ENCODE results near the gene YIPF3. TPM values are rescaled to one million over a fixed set of nuclear protein-coding genes. Genes with fewer than 3 reads are reported as not detected.
"Not testable (repeated sequence)": the region's sequence is repeated elsewhere in the genome, so short reads cannot be mapped to it uniquely, and the experiment has no call there.

Gene YIPF3
- total RNA-seq, 1 experiment from 2014 or later = 161 TPM

GRCh38 chr6:43493230-43493629 lies 23.5 kb downstream of the YIPF3 start:
- no peak for DNase-seq (ENCODE audit: low read depth)

DNA sequence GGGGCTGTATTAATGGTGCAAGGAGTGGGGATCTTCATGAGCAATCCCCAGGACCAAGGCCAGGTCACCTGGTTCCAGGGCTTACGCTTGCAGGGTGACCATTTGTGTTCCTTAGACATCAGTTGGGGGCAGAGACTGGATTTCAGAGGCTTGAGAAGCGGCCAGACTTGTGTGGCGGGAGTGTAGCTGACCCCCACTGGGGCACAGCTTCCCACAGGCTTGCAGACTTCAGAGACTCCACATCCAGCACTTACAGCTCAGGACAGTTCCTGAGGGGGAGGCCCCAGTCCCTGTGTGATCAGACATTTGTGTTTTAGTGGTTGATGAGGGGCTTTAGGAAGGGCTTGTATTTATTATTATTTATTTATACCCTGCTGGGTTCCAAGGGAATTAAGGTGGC lies 24.1 kb downstream of the YIPF3 start:
- DNase-seq (ENCODE audit: low read depth) = peak; percentile 77

- DNase-seq (ENCODE audit: low read depth) = peak; percentile 94
Observed at GRCh38 chr6:43491750-43492661, 24.7 kb downstream of the YIPF3 start.

DNA sequence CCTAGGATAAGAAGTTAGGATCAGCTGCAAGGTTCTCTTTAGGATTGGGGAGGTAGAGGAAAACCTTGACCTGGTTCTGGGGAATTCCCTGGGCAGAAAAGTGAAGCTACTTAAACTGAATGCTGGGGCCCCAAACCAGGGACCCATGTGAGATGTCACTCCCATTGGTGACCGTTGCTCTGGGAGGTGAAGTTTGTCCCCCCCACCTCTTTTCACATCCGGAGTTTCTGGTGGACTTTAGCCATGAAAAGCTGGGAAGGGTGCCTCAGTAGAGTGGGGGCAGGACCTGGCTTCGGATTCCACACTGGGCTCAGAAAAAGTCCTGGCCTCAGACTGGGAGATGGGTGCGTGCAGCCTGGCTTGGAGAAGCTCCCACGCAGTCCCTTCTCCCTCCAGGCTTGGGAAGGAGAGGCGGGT lies 26.2 kb downstream of the YIPF3 start:
- DNase-seq (ENCODE audit: low read depth) = no peak

GRCh38 chr6:43489277-43490072 lies 27.3 kb downstream of the YIPF3 start:
- DNase-seq (ENCODE audit: low read depth) = no peak

DNA sequence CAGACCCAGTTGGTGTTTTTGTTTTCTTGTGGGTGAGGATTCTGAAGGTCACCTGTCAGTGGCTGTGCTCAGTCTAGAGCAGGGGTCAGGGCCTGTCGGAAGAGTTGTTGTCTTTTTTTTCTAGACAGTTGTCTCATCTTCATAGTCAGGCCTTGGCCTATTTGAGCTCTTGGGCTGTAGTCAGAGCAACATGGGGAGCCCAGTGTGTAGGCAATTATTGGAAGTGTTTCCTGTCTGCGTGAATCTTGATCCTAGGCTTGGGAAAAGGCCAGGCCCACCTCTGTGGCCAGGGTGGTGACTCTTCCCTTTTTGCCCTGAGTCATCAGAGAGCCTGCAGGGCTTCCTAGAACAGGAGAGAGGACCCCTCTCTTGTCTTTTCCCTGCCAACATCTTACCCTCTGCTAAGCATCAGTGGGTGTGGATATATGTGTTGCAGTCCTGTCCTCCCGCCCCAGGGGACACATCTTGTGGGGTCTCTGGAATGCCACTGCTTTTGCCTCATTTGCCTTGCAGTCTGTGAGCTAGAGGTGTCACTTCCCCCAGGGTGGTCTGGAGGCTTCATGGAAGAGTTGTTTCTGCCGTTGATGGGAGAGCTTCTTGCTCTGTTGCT lies 28.0 kb downstream of the YIPF3 start:
- peak; percentile 55 for DNase-seq (ENCODE audit: low read depth)

DNA sequence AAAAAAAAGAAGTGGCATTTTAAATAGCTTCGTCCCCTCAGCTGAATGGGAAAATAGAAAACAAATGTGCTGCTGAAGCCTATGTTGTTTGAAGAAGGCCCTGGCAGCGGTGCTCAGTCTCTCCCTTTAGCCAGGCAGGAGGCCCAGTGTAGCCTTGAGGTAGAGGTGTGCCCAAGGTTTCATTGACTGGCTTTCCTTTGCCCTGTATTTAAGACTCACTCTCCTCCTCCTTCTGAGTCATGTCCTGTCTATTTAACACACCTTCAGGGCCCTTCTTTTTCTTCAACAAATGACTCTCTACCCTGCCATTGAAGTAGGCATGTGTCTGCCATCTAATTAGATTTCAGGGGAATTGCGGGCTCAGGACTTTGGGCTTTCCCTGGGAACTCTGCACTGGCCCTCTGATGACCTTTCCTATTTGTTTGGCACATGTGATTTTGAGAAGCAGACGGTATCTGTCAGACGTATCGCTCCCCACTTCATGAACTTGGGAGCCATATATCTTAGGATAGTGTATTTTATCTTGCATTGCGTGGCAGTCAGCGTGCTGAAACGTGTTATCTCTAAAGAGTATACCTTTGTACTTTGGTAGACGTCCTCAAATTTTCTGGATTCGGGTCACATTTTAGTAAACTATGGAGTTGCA lies 35.0 kb downstream of the YIPF3 start:
- no peak for DNase-seq (ENCODE audit: low read depth)

DNA sequence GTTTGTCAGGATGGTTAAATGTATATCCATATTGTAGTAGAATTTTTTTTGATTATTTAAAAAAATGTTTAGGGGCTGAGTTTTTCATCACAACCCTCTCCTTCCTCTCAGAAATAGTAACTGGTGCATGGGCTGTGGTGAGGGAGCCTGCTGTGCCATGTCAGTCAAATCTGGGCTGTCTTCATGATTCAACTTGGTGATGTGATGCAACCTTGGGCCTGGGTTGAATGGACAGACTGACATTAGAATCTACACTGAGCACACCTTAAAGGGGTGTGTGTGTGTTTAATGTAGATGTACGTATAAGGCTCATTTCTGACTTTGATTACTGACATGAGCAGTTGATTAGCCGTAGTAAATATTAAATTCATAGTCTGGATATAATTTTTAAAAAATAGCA lies 35.7 kb downstream of the YIPF3 start:
- DNase-seq (ENCODE audit: low read depth) = peak; percentile 50

DNA sequence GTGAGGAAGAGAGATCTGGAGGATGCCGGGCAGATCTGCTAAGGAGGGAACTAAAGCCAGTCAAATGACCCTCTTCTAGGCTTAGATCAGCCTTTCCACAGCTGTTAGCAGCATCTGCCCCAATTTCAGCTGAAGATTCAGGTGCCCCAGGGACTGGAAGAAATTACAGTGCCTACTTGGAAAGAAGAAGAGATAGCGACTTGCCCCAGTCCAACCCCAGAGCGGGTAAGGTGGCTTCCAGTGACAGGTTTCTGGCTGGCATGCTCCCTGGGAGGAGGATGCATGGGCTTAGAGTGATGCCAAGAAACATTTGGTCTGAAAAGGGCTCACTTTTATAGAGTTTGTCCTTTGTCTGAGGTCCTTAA lies 38.7 kb downstream of the YIPF3 start:
- DNase-seq (ENCODE audit: low read depth) = no peak

DNA sequence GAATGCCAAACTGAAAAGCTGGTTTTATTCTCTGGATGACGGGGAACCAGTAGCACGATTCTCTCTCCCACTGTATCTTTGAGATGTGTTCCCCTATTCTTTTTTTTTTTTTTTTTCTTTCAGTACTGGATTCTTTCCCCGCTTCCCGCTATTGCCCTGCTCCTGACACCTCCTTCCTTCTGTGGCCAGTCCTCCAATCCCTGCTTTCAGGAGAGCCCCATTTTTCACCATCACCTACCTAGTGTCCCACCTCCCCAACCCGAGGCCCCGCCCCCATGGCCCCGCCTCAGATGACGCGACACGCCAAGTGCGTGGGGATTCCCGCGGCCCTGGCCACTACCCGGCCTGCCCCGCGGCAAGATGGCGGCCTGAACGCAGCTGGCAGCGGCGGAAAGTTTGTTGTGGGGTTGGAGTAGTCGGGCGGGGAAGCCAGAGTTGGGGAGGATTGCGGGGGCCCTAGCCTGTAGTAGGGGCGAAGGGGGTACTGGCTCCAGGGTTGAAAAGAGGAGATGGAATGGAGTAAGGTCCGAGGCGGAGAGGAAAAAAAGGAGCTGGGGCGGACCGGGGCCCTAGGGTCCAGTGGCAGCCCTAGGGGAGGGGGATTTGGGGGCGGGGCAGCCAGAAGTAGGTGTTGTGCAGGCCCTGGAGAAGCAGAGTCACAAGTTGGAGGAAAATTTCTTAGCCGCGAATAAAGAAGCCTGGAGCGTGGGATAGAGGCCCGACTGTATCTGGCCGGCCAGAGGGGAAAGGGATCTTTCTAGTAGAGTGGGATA lies 39.3 kb downstream of the YIPF3 start, which contains the start of gene TJAP1:
TJAP1 (plus strand) TSS at position 336 of the 773 bp plus-strand sequence. CDS start 21,432 bp downstream, outside the sequence.
- peak; percentile 76 for DNase-seq (ENCODE audit: low read depth)

GRCh38 chr6:43476746-43477145 lies 40.0 kb downstream of the YIPF3 start:
- DNase-seq (ENCODE audit: low read depth) = no peak

- DNase-seq (ENCODE audit: low read depth) = no peak
Observed at GRCh38 chr6:43475516-43475915, 41.2 kb downstream of the YIPF3 start.

DNA sequence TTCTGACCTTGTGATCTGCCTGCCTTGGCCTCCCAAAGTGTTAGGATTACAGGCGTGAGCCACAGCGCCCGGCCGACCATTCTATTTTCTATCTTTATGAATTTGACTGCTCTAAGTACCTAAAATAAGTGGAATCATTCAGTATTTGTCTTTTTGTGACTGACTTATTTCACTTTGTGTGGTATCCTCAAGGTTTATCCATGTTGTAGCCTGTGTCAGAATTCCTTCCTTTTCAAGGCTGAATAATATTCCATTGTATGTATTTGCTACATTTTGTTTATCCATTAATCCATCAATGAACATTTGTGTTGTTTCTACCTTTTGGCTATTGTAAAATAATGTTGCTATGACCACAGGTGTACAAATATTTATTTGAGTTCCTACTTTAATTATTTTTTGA lies 44.2 kb downstream of the YIPF3 start:
- no peak for DNase-seq (ENCODE audit: low read depth)

- DNase-seq (ENCODE audit: low read depth) = no peak
Observed at GRCh38 chr6:43471399-43471798, 45.3 kb downstream of the YIPF3 start.

- DNase-seq (ENCODE audit: low read depth) = no peak
Observed at GRCh38 chr6:43469947-43470346, 46.8 kb downstream of the YIPF3 start.

- no peak for DNase-seq (ENCODE audit: low read depth)
Observed at GRCh38 chr6:43468748-43469681, 47.7 kb downstream of the YIPF3 start.

DNA sequence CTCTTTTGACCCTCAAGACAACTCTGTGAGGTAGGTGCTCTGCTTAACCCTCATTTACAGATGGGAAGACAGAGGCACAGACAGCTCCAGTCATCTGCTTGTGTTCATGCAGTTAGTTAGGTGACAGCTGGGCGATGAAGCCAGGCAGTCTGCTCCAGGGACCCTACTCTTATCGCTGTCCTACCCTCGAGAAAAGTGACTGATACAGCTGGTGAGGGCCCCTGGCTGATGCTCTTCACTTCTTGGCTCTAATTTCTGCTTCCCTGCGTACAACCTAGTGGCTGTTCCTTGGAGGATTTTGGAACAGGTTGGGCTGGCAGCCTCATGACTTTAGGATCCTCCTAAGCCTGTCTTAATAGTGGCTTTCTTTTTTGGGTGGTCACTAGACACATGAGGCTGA lies 48.5 kb downstream of the YIPF3 start:
- no peak for DNase-seq (ENCODE audit: low read depth)

DNA sequence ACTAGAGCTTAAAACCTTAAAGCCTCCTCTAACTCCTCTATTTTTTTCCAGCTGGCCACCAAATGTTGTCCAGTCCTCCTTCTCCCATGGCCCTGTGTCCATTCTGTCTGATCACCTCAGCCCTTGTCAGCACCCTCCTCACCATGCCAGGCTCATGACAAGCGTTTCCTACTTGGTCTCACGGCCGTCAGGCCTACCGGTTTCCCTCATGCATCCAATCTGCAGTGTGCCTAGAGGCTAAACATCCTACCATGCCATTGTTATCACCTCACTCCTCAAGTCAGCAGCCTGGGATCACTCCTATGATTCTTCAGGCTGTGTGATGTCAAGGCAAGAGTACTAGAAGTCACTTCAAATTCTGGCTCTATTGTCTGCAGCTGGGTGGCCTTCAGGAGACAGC lies 49.0 kb downstream of the YIPF3 start:
- no peak for DNase-seq (ENCODE audit: low read depth)

- not testable (repeated sequence) for DNase-seq (ENCODE audit: low read depth)
Observed at GRCh38 chr6:43467265-43467664, 49.5 kb downstream of the YIPF3 start.

DNA sequence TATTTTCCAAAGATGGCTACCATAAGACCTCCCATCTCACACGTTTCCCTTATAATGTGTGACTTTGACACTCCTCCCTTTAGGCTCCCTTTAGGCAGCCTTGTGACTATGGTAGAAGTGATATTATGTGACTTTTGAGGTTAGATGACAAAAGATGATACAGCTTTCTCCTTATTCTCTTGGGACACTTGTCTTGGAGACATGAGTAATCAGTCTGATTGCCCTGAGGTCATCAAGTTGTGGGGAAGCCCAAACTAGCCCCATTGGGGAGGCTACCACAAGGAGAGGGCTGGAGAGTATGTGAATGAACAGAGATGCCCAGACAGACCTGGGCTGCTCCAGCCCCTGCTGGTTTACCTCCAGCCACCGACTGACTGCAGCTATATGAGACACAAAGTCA lies 50.8 kb downstream of the YIPF3 start:
- peak; percentile 28 for DNase-seq (ENCODE audit: low read depth)
